Esophagus squamous epithelium (tissue), 4 donors: ENCODE data around the gene TMEM51.

Source experiments
- POLR2A ChIP-seq, 4 donors: fragments of 450-650 bp; IDR thresholded peaks; one replicate each; pipeline ENCODE4 v1.6.1; 2017; ENCODE audit warnings: antibody characterized with exemption in 4 of 4, mild to moderate bottlenecking in 4 of 4, moderate library complexity in 3 of 4
- TF ChIP-seq, protein P1 (sequence below), 6 experiments: fragments of 450-650 bp in 4 of 6; fragments of 200-600 bp in 2 of 6; sonication (generic) in 2 of 6; IDR thresholded peaks; one replicate each; pipeline ENCODE4 v1.5.1; 2016 to 2019; ENCODE audit warnings: antibody characterized with exemption in 6 of 6, mild to moderate bottlenecking in 4 of 6, moderate library complexity in 4 of 6

- TF ChIP-seq, protein P1, sequence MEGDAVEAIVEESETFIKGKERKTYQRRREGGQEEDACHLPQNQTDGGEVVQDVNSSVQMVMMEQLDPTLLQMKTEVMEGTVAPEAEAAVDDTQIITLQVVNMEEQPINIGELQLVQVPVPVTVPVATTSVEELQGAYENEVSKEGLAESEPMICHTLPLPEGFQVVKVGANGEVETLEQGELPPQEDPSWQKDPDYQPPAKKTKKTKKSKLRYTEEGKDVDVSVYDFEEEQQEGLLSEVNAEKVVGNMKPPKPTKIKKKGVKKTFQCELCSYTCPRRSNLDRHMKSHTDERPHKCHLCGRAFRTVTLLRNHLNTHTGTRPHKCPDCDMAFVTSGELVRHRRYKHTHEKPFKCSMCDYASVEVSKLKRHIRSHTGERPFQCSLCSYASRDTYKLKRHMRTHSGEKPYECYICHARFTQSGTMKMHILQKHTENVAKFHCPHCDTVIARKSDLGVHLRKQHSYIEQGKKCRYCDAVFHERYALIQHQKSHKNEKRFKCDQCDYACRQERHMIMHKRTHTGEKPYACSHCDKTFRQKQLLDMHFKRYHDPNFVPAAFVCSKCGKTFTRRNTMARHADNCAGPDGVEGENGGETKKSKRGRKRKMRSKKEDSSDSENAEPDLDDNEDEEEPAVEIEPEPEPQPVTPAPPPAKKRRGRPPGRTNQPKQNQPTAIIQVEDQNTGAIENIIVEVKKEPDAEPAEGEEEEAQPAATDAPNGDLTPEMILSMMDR (IDR thresholded peaks at IDR 0.05), result no peak
- no peak for TF ChIP-seq POLR2A (IDR thresholded peaks at IDR 0.05)
Measured at GRCh38 chr1:15148475-15148874, 5.1 kb upstream of the TMEM51 start.
